ENCODE measurements around the gene MFSD8.
A peak's percentile ranks its signal among the peaks of the same experiment; 100 is the strongest.
"Not testable (repeated sequence)": the region's sequence is repeated elsewhere in the genome, so short reads cannot be mapped to it uniquely, and the experiment has no call there.

MFSD8 gene

GRCh38 chr4:127965062-127965802 is at the start of gene MFSD8, which contains the start of gene ABHD18:
TSS of gene MFSD8 (minus strand) at chr4:127965173. CDS start at chr4:127965133, 40 bp downstream.
TSS of gene ABHD18 (plus strand) at chr4:127965406. CDS start at chr4:127982956, 17,550 bp downstream.
- peak; percentile 98 for DNase-seq

- no peak for DNase-seq
Measured at GRCh38 chr4:128009428-128009827, 44.5 kb upstream of the MFSD8 start.

GRCh38 chr4:128006592-128006991 is 41.6 kb upstream of the MFSD8 start:
- no peak for DNase-seq

GRCh38 chr4:127997534-127998388 is 32.8 kb upstream of the MFSD8 start:
- DNase-seq = no peak

GRCh38 chr4:127996521-127996920 is 31.5 kb upstream of the MFSD8 start:
- DNase-seq = not testable (repeated sequence)

GRCh38 chr4:127995776-127996175 is 30.8 kb upstream of the MFSD8 start:
- peak; percentile 10 for DNase-seq

GRCh38 chr4:127993151-127993550 is 28.2 kb upstream of the MFSD8 start:
- DNase-seq = no peak

GRCh38 chr4:127988638-127989037 is 23.7 kb upstream of the MFSD8 start:
- DNase-seq = no peak

- no peak for DNase-seq
Measured at GRCh38 chr4:127985989-127986388, 21.0 kb upstream of the MFSD8 start.

- DNase-seq = no peak
Measured at GRCh38 chr4:127982445-127982844, 17.5 kb upstream of the MFSD8 start.

- DNase-seq = no peak
Measured at GRCh38 chr4:127978930-127979329, 14.0 kb upstream of the MFSD8 start.

- no peak for DNase-seq
Measured at GRCh38 chr4:127975121-127975770, 10.3 kb upstream of the MFSD8 start.

GRCh38 chr4:127970925-127971324 is 6.0 kb upstream of the MFSD8 start:
- not testable (repeated sequence) for DNase-seq

GRCh38 chr4:127968586-127968985 is 3.6 kb upstream of the MFSD8 start:
- no peak for DNase-seq

GRCh38 chr4:127967141-127967775 is 2.3 kb upstream of the MFSD8 start:
- peak; percentile 47 for DNase-seq

GRCh38 chr4:127965803-127966175 is 816 bp upstream of the MFSD8 start:
- peak; percentile 76 for DNase-seq

GRCh38 chr4:127964426-127965061 is 429 bp downstream of the MFSD8 start:
- not testable (repeated sequence) for DNase-seq

GRCh38 chr4:127963633-127964398 is 1.2 kb downstream of the MFSD8 start:
- DNase-seq = not testable (repeated sequence)

- no peak for DNase-seq
Measured at GRCh38 chr4:127959794-127960193, 5.2 kb downstream of the MFSD8 start.

- no peak for DNase-seq
Measured at GRCh38 chr4:127957105-127957504, 7.9 kb downstream of the MFSD8 start.

- no peak for DNase-seq
Measured at GRCh38 chr4:127936974-127937373, 28.0 kb downstream of the MFSD8 start.

GRCh38 chr4:127931836-127932235 is 33.1 kb downstream of the MFSD8 start:
- DNase-seq = not testable (repeated sequence)

Data from NCI-H69 (cell line).